Astrocyte (in vitro differentiated cells and primary cell): Measurements from ENCODE around the gene MAP1B. TPM values are rescaled to one million over a fixed set of nuclear protein-coding genes. Genes with fewer than 3 reads are reported as not detected.

Experiments
- DNase-seq: peaks from one replicate; pipeline ENCODE4 v3.0.0-alpha.2; 2010; ENCODE audit warnings: low read depth
- FAIRE-seq: peaks from 2 replicates; lab custom pipeline; 2011; peaks lifted over from hg19 to GRCh38; lab: Jason Lieb, UNC
- H2AFZ ChIP-seq: 2 replicates; pipeline ENCODE4 v1.6.0; 2012; ENCODE audit warnings: low read depth, low read length, inconsistent platforms
- H3K27ac ChIP-seq: 2 replicates; pipeline ENCODE4 v1.5.1; 2011; ENCODE audit warnings: low read depth, low read length, inconsistent platforms
- H3K27me3 ChIP-seq: 2 replicates; pipeline ENCODE4 v1.6.0; 2011; ENCODE audit warnings: low read length, inconsistent platforms; ENCODE audit not compliant: insufficient read depth
- H3K36me3 ChIP-seq: 2 replicates; pipeline ENCODE4 v1.5.1; 2011; ENCODE audit warnings: low read length, inconsistent platforms; ENCODE audit not compliant: insufficient read depth
- H3K4me1 ChIP-seq: 2 replicates; pipeline ENCODE4 v1.5.1; 2011; ENCODE audit warnings: low read length, inconsistent platforms; ENCODE audit not compliant: insufficient read depth
- H3K4me2 ChIP-seq: 2 replicates; pipeline ENCODE4 v1.6.0; 2012; ENCODE audit warnings: low read length, inconsistent platforms
- H3K4me3 ChIP-seq: 2 replicates; pipeline ENCODE4 v1.5.1; 2011; ENCODE audit warnings: low read depth, mild to moderate bottlenecking, low read length, inconsistent platforms; ENCODE audit not compliant: insufficient read depth
- H3K79me2 ChIP-seq: 2 replicates; pipeline ENCODE4 v1.6.0; 2012; ENCODE audit warnings: mild to moderate bottlenecking, low read length, inconsistent platforms; ENCODE audit not compliant: insufficient read depth
- H3K9ac ChIP-seq: 2 replicates; pipeline ENCODE4 v1.6.0; 2012; ENCODE audit warnings: mild to moderate bottlenecking, low read length, inconsistent platforms
- H3K9me3 ChIP-seq: 2 replicates; pipeline ENCODE4 v1.5.1; 2012; ENCODE audit warnings: low read depth, mild to moderate bottlenecking, low read length, inconsistent platforms; ENCODE audit not compliant: insufficient read depth
- H4K20me1 ChIP-seq: 2 replicates; pipeline ENCODE4 v1.6.0; 2012; ENCODE audit warnings: low read length, inconsistent platforms; ENCODE audit not compliant: insufficient read depth
- H3K27ac Mint-ChIP-seq: one replicate; pipeline ENCODE4 v1.8.0; 2021; ENCODE audit warnings: mild to moderate bottlenecking, mixed read lengths; ENCODE audit not compliant: unreplicated experiment
- H3K27me3 Mint-ChIP-seq: one replicate; pipeline ENCODE4 v1.8.0; 2021; ENCODE audit warnings: low read depth, mixed read lengths; ENCODE audit not compliant: unreplicated experiment
- H3K36me3 Mint-ChIP-seq: one replicate; pipeline ENCODE4 v1.8.0; 2021; ENCODE audit warnings: low read depth, mixed read lengths; ENCODE audit not compliant: unreplicated experiment
- H3K4me1 Mint-ChIP-seq: one replicate; pipeline ENCODE4 v1.8.0; 2021; ENCODE audit warnings: low read depth, mixed read lengths; ENCODE audit not compliant: unreplicated experiment
- H3K4me3 Mint-ChIP-seq: one replicate; pipeline ENCODE4 v1.8.0; 2021; ENCODE audit warnings: mild to moderate bottlenecking, moderate library complexity, mixed read lengths; ENCODE audit not compliant: unreplicated experiment
- H3K9me3 Mint-ChIP-seq: one replicate; pipeline ENCODE4 v1.8.0; 2021; ENCODE audit warnings: mild to moderate bottlenecking, mixed read lengths; ENCODE audit not compliant: unreplicated experiment
- EZH2 ChIP-seq: IDR thresholded peaks from 2 replicates; pipeline ENCODE4 v1.6.1; 2012; ENCODE audit warnings: mild to moderate bottlenecking, low read length, inconsistent platforms; ENCODE audit not compliant: insufficient read depth
- total RNA-seq: library from RNA; stranded (reverse); gene quantifications from 2 replicates; pipeline ENCODE4 v1.2.1, GENCODE V29; 2021
- TF ChIP-seq, protein P1 (sequence below): IDR thresholded peaks from 2 replicates; pipeline ENCODE4 v1.5.1; 2011; ENCODE audit warnings: low read depth, mild to moderate bottlenecking, inconsistent platforms, low read length, moderate library complexity; ENCODE audit not compliant: insufficient read depth

MAP1B gene
- total RNA-seq, 1 donor from 2014 or later = 476 TPM

DNA sequence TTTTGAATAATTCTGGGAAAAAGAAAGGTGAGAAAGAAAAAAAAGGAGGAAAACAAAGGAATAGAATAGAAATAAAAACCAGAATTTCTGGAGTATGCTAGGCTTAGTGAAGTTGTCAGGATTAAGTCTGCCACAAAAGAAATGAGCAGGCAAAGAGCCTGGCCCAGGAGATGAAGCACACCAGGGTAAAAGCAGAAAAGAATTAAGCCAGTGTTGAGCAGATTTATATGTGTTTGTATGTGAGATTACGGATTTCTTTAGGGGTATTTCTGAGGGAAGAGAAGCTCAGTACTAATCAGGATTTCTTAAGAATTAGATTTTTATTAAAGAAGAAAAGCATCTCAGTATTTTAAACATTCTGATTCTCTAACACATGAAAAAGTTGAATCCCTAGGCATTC, 138.3 kb downstream of the MAP1B start:
- peaks cover 10% of the 10 kb centered on the region for H3K79me2 ChIP-seq
- FAIRE-seq (peak; percentile 63), DNase-seq (no peak)
- no peaks in the 10 kb centered on the region for H3K36me3 ChIP-seq
- Mint-ChIP-seq H3K27ac (no peak overlapping the region), H3K9me3 (no peaks in the 10 kb centered on the region), H3K27me3 (no peaks in the 10 kb centered on the region), H3K4me1 (peaks cover 55% of the 10 kb centered on the region), H3K4me3 (no peak overlapping the region), H3K36me3 (peaks cover 2% of the 10 kb centered on the region)
- TF ChIP-seq, protein P1, sequence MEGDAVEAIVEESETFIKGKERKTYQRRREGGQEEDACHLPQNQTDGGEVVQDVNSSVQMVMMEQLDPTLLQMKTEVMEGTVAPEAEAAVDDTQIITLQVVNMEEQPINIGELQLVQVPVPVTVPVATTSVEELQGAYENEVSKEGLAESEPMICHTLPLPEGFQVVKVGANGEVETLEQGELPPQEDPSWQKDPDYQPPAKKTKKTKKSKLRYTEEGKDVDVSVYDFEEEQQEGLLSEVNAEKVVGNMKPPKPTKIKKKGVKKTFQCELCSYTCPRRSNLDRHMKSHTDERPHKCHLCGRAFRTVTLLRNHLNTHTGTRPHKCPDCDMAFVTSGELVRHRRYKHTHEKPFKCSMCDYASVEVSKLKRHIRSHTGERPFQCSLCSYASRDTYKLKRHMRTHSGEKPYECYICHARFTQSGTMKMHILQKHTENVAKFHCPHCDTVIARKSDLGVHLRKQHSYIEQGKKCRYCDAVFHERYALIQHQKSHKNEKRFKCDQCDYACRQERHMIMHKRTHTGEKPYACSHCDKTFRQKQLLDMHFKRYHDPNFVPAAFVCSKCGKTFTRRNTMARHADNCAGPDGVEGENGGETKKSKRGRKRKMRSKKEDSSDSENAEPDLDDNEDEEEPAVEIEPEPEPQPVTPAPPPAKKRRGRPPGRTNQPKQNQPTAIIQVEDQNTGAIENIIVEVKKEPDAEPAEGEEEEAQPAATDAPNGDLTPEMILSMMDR = no peak
- no peak for TF ChIP-seq EZH2
- no peaks in the 10 kb centered on the region for H3K9me3 ChIP-seq
- H3K4me2 ChIP-seq = no peak overlapping the region
- no peak overlapping the region for H2AFZ ChIP-seq
- H3K27me3 ChIP-seq = no peaks in the 10 kb centered on the region
- no peak overlapping the region for H3K4me3 ChIP-seq
- H3K9ac ChIP-seq = no peak overlapping the region
- peaks cover 54% of the 10 kb centered on the region for H3K4me1 ChIP-seq
- no peak overlapping the region for H3K27ac ChIP-seq
- H4K20me1 ChIP-seq = no peaks in the 10 kb centered on the region

- no peaks in the 10 kb centered on the region for H3K36me3 ChIP-seq
- FAIRE-seq = peak; percentile 80
These were observed 138.8 kb downstream of the MAP1B start for GRCh38 chr5:72245951-72246532.

More at GRCh38 chr5:72245951-72246532, 138.8 kb downstream of the MAP1B start:
- Histone ChIP-seq H3K4me2 (peak overlapping the region; percentile 63), H3K27me3 (no peaks in the 10 kb centered on the region), H3K9ac (no peak overlapping the region), H3K4me3 (no peak overlapping the region), H3K9me3 (no peaks in the 10 kb centered on the region), H3K79me2 (peaks cover 10% of the 10 kb centered on the region), H3K27ac (peak overlapping the region; percentile 78), H4K20me1 (no peaks in the 10 kb centered on the region), H3K4me1 (peaks cover 54% of the 10 kb centered on the region), H2AFZ (no peak overlapping the region)
- Mint-ChIP-seq H3K36me3 (peaks cover 2% of the 10 kb centered on the region), H3K27ac (no peak overlapping the region), H3K9me3 (no peaks in the 10 kb centered on the region), H3K27me3 (no peaks in the 10 kb centered on the region), H3K4me3 (no peak overlapping the region), H3K4me1 (peaks cover 58% of the 10 kb centered on the region)
- TF ChIP-seq, protein P1 = no peak
- TF ChIP-seq EZH2 = no peak
- DNase-seq = no peak
